Stimulated activated CD8-positive, alpha-beta memory T cell treated with anti-CD3 and anti-CD28 coated beads, Interleukin-7, amount 100 ng/mL, for 1 hour (primary cell): ENCODE results near the gene FAM156A.
"Not testable (repeated sequence)": the region's sequence is repeated elsewhere in the genome, so short reads cannot be mapped to it uniquely, and the experiment has no call there.

Source experiments
- DNase-seq, 2 donors: peaks; one replicate each; pipeline ENCODE4 v3.0.0-alpha.2; 2020; ENCODE audit warnings: low read depth in 2 of 2

Gene FAM156A, protein sequence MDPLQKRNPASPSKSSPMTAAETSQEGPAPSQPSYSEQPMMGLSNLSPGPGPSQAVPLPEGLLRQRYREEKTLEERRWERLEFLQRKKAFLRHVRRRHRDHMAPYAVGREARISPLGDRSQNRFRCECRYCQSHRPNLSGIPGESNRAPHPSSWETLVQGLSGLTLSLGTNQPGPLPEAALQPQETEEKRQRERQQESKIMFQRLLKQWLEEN

DNA sequence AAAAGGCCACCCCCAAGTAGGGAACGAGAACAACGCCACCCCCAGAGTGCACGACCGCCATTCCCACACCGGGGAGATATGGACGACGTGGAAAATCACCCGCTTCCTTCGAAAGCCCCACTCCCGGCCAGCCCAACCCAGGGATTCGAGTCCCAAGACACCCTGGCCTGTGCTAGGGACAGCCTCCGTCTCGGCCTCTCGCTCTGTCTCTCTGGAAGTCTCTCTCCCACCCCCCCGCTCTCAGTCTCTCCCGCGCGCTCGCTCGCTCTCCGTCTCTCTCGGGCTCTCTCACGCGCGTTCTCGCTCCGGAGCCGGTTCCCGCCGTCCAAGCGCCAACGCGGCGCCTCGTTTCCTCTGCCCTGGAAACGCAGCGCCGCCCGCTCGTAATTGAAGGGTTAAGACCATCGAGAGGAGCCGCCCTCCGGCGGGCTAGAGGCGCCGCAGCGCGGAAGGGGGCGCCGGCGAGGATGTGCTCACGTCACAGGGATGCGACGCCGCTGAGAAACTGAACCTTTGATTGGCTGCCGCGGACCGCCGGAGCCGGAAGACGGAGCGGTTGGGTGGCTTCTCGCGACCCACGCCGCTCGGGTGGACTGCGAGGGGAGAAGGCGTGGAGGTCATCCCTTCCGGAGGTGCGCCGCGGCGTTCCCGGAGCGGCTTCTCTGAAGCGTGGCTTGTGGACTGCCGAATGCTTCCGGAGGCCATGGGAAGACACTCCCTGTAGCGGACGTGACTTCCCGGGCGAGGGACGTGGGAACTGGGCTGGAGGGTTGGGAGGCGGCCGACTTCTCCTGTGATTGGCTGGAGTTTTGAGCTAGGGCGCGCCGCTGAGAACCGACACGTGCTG lies at the start of gene FAM156A:
TSS of gene FAM156A (minus strand) at position 406 of the 847 bp plus-strand sequence. CDS start 9,930 bp downstream, outside the sequence.
- DNase-seq, result not testable (repeated sequence)

DNA sequence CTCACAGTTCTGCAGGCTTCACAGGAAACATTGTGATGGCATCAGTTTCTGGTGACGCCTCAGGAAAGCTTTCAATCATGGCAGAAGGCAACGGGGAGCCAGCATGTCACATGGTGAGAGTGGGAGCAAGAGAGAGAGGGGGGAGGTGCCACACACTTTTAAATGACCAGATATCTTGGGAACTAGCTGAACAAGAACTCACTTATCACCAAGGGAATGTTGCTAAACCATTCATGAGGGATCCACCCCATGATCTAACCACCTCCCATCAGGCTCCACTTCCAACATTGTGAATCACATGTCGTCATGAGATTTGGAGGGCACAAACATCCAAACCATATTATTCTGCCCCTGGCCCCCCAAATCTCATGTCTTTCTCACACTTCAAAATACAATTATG lies 47.0 kb upstream of the FAM156A start:
- DNase-seq, result no peak

DNA sequence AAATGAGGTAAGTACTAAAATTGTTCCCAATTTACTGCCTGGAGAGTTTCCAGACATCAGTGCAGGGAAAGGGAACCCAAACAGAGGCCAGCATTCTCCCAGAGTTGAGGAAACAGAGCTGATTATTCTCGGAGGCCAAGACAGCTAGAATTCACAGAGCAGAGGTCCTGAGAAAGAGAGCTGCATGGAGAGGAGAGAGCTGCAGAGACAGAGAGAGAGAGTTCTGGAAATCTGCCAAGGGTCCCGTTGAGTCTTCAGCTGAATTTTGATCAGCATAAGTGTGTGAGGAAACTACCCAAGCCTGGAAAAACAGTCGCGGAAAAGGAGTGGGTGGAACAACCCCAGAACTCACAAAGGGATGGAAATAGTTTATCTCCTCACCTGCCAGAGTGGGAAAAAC lies 46.5 kb upstream of the FAM156A start:
- no peak for DNase-seq

DNA sequence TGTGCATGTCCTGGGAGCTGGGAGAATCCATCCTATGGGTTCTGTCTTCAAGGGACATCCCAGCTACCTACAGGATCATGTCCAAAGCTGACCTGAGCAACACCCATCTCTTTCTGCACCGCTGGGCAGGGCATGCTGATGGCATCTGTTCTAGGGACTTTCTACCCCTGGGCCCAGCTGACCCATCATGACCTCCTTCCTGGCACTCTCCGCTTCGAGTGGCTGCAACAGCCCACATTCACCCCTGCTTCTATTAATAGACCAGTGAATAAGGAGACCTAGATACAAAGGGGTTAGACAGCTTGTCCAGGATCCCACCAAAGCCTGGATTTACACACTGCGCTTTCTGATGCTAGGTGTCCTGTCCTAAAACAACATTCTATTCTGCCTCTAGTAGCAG lies 45.7 kb upstream of the FAM156A start:
- DNase-seq, result no peak

DNA sequence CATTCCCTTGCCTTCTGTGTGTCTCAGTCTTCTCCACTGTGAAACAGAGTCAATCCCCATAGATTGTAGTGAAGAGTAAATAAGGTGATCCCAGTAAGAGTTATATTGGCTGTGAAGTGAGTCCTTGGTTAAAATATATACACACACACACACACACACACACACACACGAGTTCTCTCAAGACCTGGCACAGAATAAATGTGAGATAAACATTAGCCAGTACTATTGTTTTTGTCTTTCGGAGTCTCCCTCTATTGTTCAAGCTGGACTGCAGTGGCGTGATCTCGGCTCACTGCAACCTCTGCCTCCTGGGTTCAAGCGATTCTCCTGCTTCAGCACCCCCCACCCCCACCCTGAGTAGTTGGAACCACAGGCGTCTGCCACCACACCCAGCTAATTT lies 44.8 kb upstream of the FAM156A start:
- no peak for DNase-seq

DNA sequence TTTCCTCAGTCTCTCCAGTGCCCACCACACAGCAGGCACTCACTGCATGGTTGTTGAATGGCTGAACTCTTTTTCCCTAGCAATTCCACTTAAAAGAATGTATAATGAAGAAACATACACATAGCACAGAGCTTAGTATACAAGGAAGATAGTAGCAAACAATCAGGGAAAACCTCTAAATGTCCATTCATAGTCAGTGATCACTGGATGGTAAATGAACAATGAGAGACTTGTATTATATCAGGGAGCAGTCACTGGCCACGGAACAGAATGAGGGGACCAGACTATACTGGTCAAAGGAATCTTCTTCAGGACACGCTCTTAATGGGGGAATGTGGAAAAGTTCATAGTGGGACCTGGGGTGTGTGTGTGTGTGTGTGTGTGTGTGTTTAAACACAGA lies 43.6 kb upstream of the FAM156A start:
- DNase-seq, result no peak

DNA sequence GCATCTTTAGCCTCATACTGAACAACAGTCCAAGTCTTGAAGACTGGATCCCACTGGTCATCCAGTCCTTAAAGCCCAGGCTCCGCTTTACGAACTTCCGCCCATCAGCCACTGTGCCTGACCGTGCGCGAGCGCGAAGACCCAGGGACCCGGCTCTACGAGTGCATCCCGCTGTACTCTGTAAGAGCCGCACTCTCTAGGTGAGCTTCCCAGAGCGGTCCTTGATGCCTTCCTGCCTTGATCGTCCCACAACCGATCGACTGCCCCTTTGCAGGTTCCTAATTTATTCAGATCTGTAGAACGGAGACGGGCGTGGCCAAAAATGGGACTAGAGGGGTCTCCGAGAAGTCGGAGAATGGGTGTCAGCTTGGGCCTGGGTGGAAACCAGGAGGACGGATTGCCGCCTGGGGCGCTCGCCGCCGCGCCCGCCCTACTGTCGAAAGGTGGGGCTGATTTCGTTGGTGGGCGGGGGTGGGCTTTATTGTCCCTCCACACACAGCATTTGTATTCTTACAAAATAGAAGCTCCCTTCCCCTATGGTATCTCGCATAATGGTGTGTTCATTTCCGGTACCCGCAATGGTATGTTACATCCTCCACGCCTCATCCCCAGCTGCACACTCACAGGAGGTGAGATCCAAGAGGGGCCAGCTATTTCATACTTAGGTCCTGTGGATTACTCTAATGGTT lies 42.3 kb upstream of the FAM156A start:
- no peak for DNase-seq

DNA sequence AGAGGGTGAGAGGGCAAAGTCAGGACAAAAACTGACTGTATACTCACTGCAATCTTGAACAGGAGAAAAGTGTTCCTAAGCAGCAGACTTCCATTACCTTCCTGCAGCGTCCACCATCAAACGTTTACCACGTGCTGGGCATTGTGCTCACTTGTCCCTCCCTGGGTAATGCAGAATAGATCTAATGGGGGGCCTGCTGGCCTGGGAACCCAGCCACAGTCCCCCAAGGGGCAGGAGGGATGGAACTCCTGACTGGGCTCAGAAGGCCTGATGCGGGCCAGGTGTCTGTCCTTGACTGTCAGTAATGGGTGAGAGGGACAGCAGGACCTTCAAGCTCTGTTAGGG lies 37.6 kb upstream of the FAM156A start:
- DNase-seq, result no peak

DNA sequence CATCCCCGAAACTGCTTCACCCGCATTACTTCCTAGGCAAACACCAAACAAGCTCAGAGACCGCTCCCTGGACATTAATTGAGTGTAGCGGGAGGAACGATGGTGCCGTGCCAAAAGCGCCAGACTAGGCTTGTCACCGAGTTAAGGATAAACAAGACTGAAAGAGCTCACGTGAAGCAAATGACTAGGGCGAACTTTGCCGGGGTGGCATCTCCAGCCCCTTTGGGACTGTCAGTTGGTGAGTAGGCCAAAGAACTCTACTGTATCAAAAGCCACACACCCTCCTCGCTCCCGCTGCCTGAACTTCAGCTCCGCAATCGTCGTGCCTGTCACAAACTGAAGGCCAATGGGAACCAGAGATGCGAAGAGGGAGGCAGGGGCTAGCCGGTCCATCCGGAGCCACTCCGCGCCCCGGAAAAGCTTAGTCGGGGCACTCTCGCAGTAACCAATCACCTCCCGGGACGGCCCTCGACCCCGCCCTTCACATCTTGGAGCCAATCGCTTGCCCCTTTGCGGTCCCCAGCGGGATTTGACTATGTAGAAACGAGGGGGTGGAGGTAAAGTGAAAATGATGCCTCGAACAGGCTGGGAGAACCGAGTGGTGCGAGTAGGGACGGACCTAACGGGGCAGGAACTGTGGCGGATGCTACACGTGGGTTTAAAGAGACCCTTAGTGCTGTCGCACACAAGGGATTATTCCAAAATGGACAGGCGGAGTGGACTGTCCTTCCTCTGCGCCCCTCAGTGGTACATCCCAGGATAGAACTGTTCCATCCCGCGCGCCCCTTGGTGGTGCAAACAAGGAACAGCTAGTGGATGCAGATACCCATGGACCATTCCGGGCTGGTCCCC lies 37.0 kb upstream of the FAM156A start:
- peak; percentile 65 to 78 for DNase-seq

DNA sequence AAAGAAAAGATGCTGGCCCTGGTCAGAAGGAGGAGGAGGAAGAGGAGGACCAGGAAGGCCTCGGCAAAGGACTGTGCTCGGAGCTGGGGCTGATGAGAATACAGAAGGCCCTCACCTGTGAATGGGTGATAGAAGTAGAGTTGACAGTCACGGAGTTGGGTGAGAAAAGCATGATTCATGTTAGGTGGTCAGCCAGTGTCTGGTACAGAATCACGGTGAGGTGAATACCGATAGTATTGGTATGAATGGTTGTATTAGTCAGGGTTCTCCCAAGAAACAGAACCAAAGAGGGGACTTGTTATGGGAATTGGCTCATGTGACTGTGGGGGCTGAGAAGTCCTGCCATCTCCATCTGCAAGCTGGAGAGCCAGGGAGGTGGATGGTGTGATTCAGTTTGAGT lies 32.5 kb upstream of the FAM156A start:
- no peak for DNase-seq

DNA sequence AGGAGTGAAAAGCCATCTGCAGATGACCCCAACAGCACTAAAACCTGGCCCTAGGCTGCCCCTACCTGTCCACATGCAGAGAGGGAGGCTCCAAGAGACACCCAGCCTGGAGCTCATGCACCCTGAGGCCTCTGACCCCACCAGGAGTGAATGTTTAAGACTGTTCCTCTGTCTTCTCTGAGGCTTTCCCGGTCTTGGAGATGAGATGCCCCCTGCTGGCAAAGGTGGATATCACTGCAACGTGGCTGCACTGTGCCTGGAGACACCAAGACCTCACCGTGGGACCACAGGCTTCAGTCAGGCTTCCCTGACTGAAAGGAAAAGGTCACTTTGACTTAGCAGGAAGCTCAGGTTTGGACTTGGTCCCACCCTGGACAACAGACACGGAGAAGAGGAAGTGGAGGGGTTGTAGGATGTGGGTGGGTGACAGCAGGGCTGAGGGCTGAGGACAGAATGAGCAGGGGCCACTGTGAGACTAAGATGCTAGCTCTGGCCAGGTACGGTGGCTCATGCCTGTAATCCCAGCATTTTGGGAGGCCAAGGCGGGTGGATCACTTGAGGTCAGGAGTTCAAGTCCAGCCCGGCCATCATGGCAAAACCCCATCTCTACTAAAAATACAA lies 31.8 kb upstream of the FAM156A start:
- peak in 1 of 2 donors; percentile 17 for DNase-seq

DNA sequence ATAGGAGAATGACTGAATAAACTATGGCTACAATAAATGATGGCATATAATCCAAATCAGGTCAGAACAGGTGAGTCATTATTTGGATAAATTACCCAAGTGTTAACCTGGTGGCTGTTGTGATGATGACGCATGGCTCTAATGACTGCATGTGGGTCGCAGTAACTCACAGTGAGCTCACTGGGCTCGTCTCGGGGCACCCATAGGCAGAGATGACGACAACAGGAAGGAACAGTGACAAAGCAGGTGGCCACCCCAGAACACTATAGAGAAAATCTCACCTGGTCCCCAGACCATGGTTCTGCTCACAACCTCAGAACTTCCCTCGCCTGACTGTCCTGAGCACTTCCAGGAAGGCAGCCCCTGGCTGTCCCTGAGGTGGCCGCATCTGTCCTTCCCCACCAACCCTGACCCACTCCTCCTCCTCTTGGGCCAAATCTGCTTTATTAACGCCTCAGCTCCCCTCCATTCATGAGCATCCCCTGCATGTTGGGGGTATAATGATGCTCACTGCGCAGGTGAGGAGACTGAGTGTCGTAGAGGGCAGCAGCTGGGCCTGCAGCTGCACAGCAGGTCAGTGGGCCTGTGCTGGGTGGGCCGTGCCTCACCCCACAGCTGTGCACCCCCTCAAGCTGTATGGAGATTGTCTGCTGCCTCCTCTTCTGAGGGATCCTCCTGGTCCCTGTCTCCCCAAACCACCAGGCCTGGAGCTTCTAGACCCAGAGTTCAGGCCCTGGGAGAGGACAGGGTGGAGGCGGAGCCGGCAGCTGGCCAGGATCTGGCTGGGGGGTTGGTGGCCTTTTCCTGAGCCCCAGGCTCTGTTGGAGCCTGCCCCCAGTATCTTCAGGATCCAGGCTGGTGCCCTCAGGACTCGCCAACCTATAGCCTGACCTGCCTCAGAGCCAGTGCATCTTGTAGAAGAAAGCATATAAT lies 30.9 kb upstream of the FAM156A start:
- no peak for DNase-seq

DNA sequence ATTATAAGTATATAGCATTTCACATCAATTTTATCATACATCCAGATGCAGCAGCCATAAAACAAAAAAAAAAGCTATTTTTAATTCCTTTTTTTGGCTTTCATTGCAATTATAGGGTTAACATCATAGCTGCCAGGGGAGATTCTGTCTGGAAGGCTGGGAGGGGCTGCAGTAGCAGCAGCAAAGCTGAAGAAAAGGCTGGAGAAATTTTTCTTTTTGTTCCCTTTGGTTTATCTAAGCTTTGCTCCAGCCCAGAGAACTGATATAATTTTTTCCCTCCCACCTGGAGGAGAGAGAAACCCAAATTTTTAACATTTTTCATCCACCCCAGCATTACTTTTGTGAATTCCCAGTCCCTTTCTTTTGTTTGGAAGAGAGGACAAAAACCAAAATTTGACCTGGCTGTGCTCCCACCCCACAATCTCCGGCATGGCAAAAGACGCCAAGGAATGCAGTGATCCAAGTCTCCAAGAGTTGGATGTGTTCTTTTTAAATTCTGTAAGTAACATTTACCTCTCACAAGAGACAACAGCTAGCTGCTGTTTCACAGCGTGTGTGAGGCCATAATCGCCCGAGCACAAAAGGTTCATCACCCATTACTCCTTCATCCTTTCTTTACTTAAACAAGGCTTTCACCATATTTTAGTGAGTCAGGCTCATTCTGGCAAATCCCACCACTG lies 25.1 kb upstream of the FAM156A start:
- DNase-seq, result no peak

DNA sequence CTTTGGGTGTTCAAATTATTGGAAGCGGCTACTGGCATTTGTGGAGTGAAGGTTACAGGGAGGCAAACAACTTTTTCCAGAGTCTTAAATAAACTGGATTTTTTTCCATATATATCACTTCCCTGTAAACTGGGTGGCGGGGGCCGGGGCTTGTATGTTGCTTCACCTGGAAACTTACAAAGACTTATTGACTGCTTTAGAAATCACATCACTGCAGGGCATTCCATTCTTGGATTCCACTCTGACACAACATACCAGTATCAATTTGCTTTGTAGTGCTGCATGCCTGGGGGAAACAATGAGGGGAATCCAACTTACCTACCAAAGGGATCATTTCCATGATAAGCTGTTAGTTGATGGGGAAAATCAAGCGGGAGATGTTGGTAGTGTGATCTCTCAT lies 21.7 kb upstream of the FAM156A start:
- no peak for DNase-seq

DNA sequence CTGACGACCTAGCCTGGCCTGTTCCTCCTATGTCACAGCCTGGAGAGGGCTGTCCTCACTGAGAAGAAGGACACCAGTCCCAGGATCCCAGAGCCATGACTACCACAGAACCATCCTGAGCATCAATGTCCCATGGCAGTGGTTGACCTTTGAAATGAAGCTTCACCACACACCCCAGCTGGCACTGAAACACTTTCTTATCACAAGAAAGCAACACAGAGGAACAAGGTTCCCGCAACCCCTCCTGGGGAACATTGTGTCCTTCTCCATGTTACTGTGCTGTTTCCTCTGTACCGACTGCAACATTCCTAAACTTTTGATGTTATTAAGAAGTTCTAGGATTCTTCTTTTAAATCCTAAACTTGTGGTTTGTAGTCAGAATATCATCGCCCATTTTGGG lies 21.2 kb upstream of the FAM156A start:
- DNase-seq, result no peak

DNA sequence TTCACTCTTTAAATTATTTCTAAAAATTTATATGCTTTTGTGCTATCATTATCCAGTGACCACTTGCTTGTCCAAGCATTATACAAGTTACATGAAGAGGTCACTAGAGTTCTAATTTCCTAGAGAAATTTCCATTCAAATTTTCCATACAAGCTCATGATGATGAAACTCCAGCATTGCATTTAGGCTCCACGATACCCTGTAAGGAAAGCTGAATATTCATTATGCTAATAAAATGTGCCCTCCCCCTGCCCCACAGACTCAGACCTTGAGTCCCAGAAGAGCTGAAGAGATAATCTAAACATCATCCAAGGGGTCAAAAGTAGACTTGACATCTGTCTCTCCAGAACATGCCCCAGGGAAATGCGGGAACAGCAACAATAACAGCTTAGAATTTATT lies 19.6 kb upstream of the FAM156A start:
- DNase-seq, result no peak

DNA sequence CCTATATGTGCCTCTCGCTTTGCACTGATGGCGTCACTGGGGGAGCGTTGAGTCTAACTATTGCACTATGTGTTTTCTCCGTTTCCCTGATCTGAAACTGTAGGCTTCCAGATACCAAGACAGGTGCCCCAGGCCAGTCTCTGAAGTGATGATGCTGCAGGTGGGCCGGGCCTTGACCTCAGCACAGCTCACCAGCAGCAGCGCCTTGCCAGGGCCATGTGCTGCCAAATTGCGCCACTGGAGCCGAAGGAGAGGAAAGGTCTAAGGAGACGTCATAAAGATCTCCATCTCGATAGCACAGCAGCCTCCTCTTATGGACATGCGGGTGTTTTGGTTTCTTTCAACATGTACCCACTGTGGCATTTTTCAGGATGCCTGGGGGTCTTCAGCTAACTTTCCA lies 17.3 kb upstream of the FAM156A start:
- DNase-seq, result not testable (repeated sequence)

DNA sequence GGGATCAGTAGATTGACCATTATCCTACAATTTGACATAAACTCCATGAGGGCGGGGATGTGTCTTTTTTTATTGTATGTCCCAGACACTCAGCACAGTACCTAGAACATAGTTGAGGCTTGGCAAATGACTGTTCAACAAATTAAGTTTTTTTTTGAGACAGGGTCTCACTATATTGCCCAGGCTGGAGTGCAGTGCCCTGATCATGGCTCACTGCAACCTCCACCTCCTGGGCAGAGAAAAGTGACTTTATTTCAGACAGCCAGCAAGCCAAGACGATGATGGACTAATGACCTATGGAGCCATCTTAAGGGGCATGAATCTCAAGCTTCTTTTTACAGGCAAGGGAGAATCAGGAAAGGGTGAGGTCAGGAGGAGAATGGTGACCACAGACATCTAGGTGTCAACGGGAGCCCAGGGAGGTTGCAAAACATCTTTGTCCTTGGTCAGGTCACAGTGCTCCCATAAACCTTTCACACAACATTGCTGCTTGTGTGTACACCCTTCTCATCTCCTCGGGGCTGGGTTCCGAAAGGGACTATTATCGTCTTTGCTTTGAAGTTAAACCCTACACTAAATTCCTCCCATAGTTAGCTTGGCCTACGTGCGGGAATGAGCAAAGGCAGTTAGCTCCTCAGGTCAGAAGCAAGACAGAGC lies 16.1 kb upstream of the FAM156A start:
- not testable (repeated sequence) for DNase-seq

DNA sequence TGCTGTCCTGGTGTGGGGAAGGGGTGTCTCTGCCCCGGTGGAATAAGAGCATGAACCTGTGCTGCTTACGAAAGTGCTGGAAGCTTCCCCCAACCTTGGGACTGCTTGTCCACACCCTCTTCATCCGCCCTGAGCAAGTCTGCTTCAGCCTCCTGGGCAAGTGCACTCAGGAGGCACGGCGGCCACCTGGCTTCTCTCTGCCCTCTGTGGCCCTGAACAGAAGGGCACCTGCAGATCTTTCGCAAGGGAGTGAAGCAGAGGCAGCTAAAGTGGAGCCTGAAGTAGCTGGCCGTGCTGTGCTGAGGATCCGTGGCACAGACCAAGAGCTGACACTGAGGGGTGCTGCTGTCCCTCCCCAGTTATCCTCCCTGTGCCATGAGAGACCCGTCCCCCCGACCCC lies 9.6 kb upstream of the FAM156A start:
- DNase-seq, result not testable (repeated sequence)
